HG02943 (cell line): ENCODE data around the gene CD99.

Experiments
- ATAC-seq: cut with Tn5 transposase; IDR thresholded peaks from one replicate; pipeline ENCODE4 v1.9.1; 2021; ENCODE audit warnings: mild to moderate bottlenecking, low read depth, moderate library complexity; ENCODE audit not compliant: unreplicated experiment

CD99 gene

GRCh38 chrX:2697741-2698299, 6.7 kb downstream of the CD99 start:
- ATAC-seq, result no peak

- ATAC-seq, result no peak
These were observed 7.5 kb downstream of the CD99 start for GRCh38 chrX:2698604-2699003.

GRCh38 chrX:2699959-2700358, 8.9 kb downstream of the CD99 start:
- no peak for ATAC-seq

- ATAC-seq, result no peak
These were observed 9.6 kb downstream of the CD99 start for GRCh38 chrX:2700405-2701320.

- no peak for ATAC-seq
These were observed 10.5 kb downstream of the CD99 start for GRCh38 chrX:2701600-2701999.

GRCh38 chrX:2703991-2704369, 12.9 kb downstream of the CD99 start:
- ATAC-seq, result no peak

GRCh38 chrX:2705046-2705832, 14.1 kb downstream of the CD99 start:
- no peak for ATAC-seq

- ATAC-seq, result peak; percentile 93
These were observed 16.3 kb downstream of the CD99 start for GRCh38 chrX:2707334-2707760.

GRCh38 chrX:2708021-2708420, 16.9 kb downstream of the CD99 start:
- ATAC-seq, result no peak

- ATAC-seq, result no peak
These were observed 17.6 kb downstream of the CD99 start for GRCh38 chrX:2708592-2709188.

- ATAC-seq, result no peak
These were observed 18.5 kb downstream of the CD99 start for GRCh38 chrX:2709556-2709955.

- ATAC-seq, result no peak
These were observed 19.1 kb downstream of the CD99 start for GRCh38 chrX:2710041-2710840.

- no peak for ATAC-seq
These were observed 20.3 kb downstream of the CD99 start for GRCh38 chrX:2711441-2711840.

- ATAC-seq, result no peak
These were observed 21.3 kb downstream of the CD99 start for GRCh38 chrX:2712428-2712827.

- ATAC-seq, result no peak
These were observed 22.1 kb downstream of the CD99 start for GRCh38 chrX:2712890-2713840.

GRCh38 chrX:2714551-2714950, 23.5 kb downstream of the CD99 start:
- no peak for ATAC-seq

- no peak for ATAC-seq
These were observed 24.0 kb downstream of the CD99 start for GRCh38 chrX:2715066-2715600.

GRCh38 chrX:2717312-2717711, 26.2 kb downstream of the CD99 start:
- ATAC-seq, result no peak

- no peak for ATAC-seq
These were observed 27.7 kb downstream of the CD99 start for GRCh38 chrX:2718821-2719220.
